A549 (cell line): Measurements from ENCODE around the gene NPBWR2. TPM values are rescaled to one million over a fixed set of nuclear protein-coding genes. Genes with fewer than 3 reads are reported as not detected.

Experiments used
- ATAC-seq, 2 experiments: fragments of 200-7000 bp in 1 of 2; fragments of >200 bp in 1 of 2; cut with Nextera tagmentation in 1 of 2; cut with Tn5 transposase in 1 of 2; 3 replicates each; pipeline versions ENCODE4 v1.8.0 to v1.9.1; 2018 to 2020; ENCODE audit warnings: mild to moderate bottlenecking in 1 of 2, moderate library complexity in 1 of 2
- CTCF ChIA-PET: fragments of 300-600 bp; sonication (Branson Sonifier 250); formaldehyde crosslinking; extraction: SDS; loops from one replicate; lab custom pipeline; 2021; ENCODE audit warnings: antibody characterized with exemption, inconsistent platforms; lab: Yijun Ruan, JAX
- POLR2A ChIA-PET: fragments of 350-600 bp; formaldehyde crosslinking; extraction: SDS; loops from one replicate; lab custom pipeline; 2021; ENCODE audit warnings: antibody characterized with exemption, inconsistent platforms; lab: Yijun Ruan, JAX
- DNase-seq, 2 experiments: peaks; one replicate each; pipeline versions ENCODE4 v3.0.0 to v3.0.0-alpha.2; 2011 to 2016; ENCODE audit warnings: low read depth in 1 of 2, low spot score in 1 of 2
- FAIRE-seq: peaks from 2 replicates; lab custom pipeline; 2011; peaks lifted over from hg19 to GRCh38; lab: Jason Lieb, UNC
- H3K27ac ChIP-seq, 2 experiments: fragments of >200 bp; sonication (Bioruptor Twin); formaldehyde crosslinking; 3 replicates each; pipeline ENCODE4 v1.5.1; 2016 to 2017
- H3K4me1 ChIP-seq: fragments of >200 bp; sonication (Bioruptor Twin); formaldehyde crosslinking; 3 replicates; pipeline ENCODE4 v1.6.1; 2016
- H3K4me2 ChIP-seq: fragments of >200 bp; sonication (Bioruptor Twin); formaldehyde crosslinking; 3 replicates; pipeline ENCODE4 v1.6.1; 2016
- H3K4me3 ChIP-seq: fragments of >200 bp; sonication (Bioruptor Twin); formaldehyde crosslinking; 3 replicates; pipeline ENCODE4 v1.5.1; 2016
- H3K9me3 ChIP-seq: fragments of >200 bp; sonication (Bioruptor Twin); formaldehyde crosslinking; 3 replicates; pipeline ENCODE4 v1.6.1; 2016
- BHLHE40 ChIP-seq: IDR thresholded peaks from 2 replicates; pipeline ENCODE4 v1.6.1; 2012; ENCODE audit warnings: low read depth, low read length, inconsistent platforms
- CEBPB ChIP-seq, 2 experiments: fragments of >200 bp in 1 of 2; sonication (Bioruptor Twin) in 1 of 2; formaldehyde crosslinking in 1 of 2; IDR thresholded peaks; 2 replicates each; pipeline ENCODE4 v1.6.1; 2012 to 2016
- CHD2 ChIP-seq: fragments of 150-350 bp; IDR thresholded peaks from 2 replicates; pipeline ENCODE4 v1.6.1; 2014; ENCODE audit warnings: low read length; ENCODE audit not compliant: partially characterized antibody
- EHF ChIP-seq: fragments of 250-450 bp; sonication (Bioruptor Pico); IDR thresholded peaks from 2 replicates; pipeline ENCODE4 v1.5.0; 2020; ENCODE audit warnings: mild to moderate bottlenecking
- EP300 ChIP-seq, 2 experiments: fragments of >200 bp; sonication (Bioruptor Twin); formaldehyde crosslinking; IDR thresholded peaks; 2 replicates in 1 of 2; 3 replicates in 1 of 2; pipeline ENCODE4 v1.6.1; 2016 to 2017
- GATA3 ChIP-seq: IDR thresholded peaks from 2 replicates; pipeline ENCODE4 v1.6.1; 2012; ENCODE audit warnings: borderline replicate concordance
- HDAC2 ChIP-seq: fragments of 200-600 bp; sonication (generic); IDR thresholded peaks from 2 replicates; pipeline ENCODE4 v1.6.1; 2016
- HEYL ChIP-seq: fragments of 250-450 bp; sonication (Bioruptor Pico); IDR thresholded peaks from 2 replicates; pipeline ENCODE4 v1.8.0; 2021; ENCODE audit warnings: mild to moderate bottlenecking, moderate library complexity
- HOXB13 ChIP-seq: fragments of 250-450 bp; sonication (Bioruptor Pico); IDR thresholded peaks from 2 replicates; pipeline ENCODE4 v1.5.0; 2020; ENCODE audit warnings: low read depth, mild to moderate bottlenecking, moderate library complexity
- JUN ChIP-seq, 2 experiments: fragments of >200 bp; sonication (Bioruptor Twin); formaldehyde crosslinking; IDR thresholded peaks; 2 replicates in 1 of 2; 3 replicates in 1 of 2; pipeline ENCODE4 v1.6.1; 2016 to 2017
- JUNB ChIP-seq: fragments of >200 bp; sonication (Bioruptor Twin); formaldehyde crosslinking; IDR thresholded peaks from 2 replicates; pipeline ENCODE4 v1.6.1; 2016
- NPAS2 ChIP-seq: fragments of 250-450 bp; sonication (Bioruptor Pico); IDR thresholded peaks from 2 replicates; pipeline ENCODE4 v1.8.0; 2022; ENCODE audit warnings: mild to moderate bottlenecking, moderate library complexity, borderline replicate concordance
- NR3C1 ChIP-seq: fragments of >200 bp; sonication (Bioruptor Twin); formaldehyde crosslinking; IDR thresholded peaks from 3 replicates; pipeline ENCODE4 v1.6.1; 2017
- PHF8 ChIP-seq: fragments of 200-600 bp; sonication (generic); IDR thresholded peaks from 2 replicates; pipeline ENCODE4 v1.6.1; 2016; ENCODE audit warnings: low read depth, mild to moderate bottlenecking, antibody characterized with exemption, moderate library complexity, borderline replicate concordance
- POLR2A ChIP-seq: IDR thresholded peaks from 2 replicates; pipeline ENCODE4 v1.6.1; 2012; ENCODE audit warnings: mild to moderate bottlenecking, low read length
- RAD21 ChIP-seq, 2 experiments: fragments of >200 bp in 1 of 2; sonication (Bioruptor Twin) in 1 of 2; formaldehyde crosslinking in 1 of 2; IDR thresholded peaks in 1 of 2; conservative IDR thresholded peaks in 1 of 2; 2 replicates in 1 of 2; 3 replicates in 1 of 2; pipeline ENCODE4 v1.6.1; 2012 to 2018; ENCODE audit warnings: inconsistent platforms in 1 of 2
- RARB ChIP-seq: fragments of 250-450 bp; sonication (Bioruptor Pico); IDR thresholded peaks from 2 replicates; pipeline ENCODE4 v1.8.0; 2021; ENCODE audit warnings: mild to moderate bottlenecking, moderate library complexity
- RCOR1 ChIP-seq: fragments of 150-350 bp; IDR thresholded peaks from 2 replicates; pipeline ENCODE4 v1.6.1; 2014; ENCODE audit warnings: antibody characterized with exemption, low read length, low read depth
- RFX5 ChIP-seq: fragments of 450-650 bp; IDR thresholded peaks from 2 replicates; pipeline ENCODE4 v1.7.1; 2014; ENCODE audit warnings: antibody characterized with exemption, mild to moderate bottlenecking, moderate library complexity
- TP53 ChIP-seq: fragments of 250-450 bp; sonication (Bioruptor Pico); IDR thresholded peaks from 2 replicates; pipeline ENCODE4 v1.5.0; 2021; ENCODE audit warnings: mild to moderate bottlenecking, moderate library complexity
- ZC3H11A ChIP-seq: fragments of 450-650 bp; IDR thresholded peaks from 2 replicates; pipeline ENCODE4 v1.6.1; 2014; ENCODE audit warnings: antibody characterized with exemption, mild to moderate bottlenecking
- whole genome bisulfite sequencing: methylation state at CpG from one replicate; pipeline ENCODE4 v1.1.6; 2017; ENCODE audit errors: missing lambda C conversion rate; 5-methylcytosine and 5-hydroxymethylcytosine counted together
- polyA plus RNA-seq, 4 experiments: library from polyadenylated mRNA; depleted of rRNA in 3 of 4; stranded (reverse); fragments of >200 nt; fragmentation: RNase III in 1 of 4; extraction: RNeasy Plus Mini Kit Qiagen cat#74134 plus additional on column Dnase treatment in 1 of 4; gene quantifications; 2 replicates in 3 of 4; 3 replicates in 1 of 4; pipeline ENCODE4 v1.2.3, GENCODE V29; 2011 to 2017
- TF ChIP-seq, protein P1 (sequence below): fragments of 150-350 bp; IDR thresholded peaks from 2 replicates; pipeline ENCODE4 v1.6.1; 2014; ENCODE audit warnings: low read depth, mild to moderate bottlenecking, low read length
- TF ChIP-seq, protein P2 (sequence below): fragments of >200 bp; sonication (Bioruptor Twin); formaldehyde crosslinking; IDR thresholded peaks from 2 replicates; pipeline ENCODE4 v1.6.1; 2016
- TF ChIP-seq, protein P3 (sequence below): fragments of 250-450 bp; sonication (Bioruptor Pico); IDR thresholded peaks from 2 replicates; pipeline ENCODE4 v1.5.0; 2020; ENCODE audit warnings: low read depth, mild to moderate bottlenecking, moderate library complexity
- TF ChIP-seq, protein P4 (sequence below): IDR thresholded peaks from 2 replicates; pipeline ENCODE4 v1.6.1; 2012
- TF ChIP-seq, protein P5 (sequence below): fragments of >200 bp; sonication (Bioruptor Twin); formaldehyde crosslinking; IDR thresholded peaks from 3 replicates; pipeline ENCODE4 v1.5.1; 2016
- TF ChIP-seq, protein P6 (sequence below): fragments of 450-650 bp; IDR thresholded peaks from 2 replicates; pipeline ENCODE4 v1.6.1; 2014; ENCODE audit warnings: antibody characterized with exemption
- TF ChIP-seq, protein P7 (sequence below): IDR thresholded peaks from 2 replicates; pipeline ENCODE4 v1.6.1; 2012; ENCODE audit warnings: low read depth, borderline replicate concordance

Gene NPBWR2
- polyA plus RNA-seq, 2 of the 4 experiments (the other 2 are of a cell fraction): not detected

DNA sequence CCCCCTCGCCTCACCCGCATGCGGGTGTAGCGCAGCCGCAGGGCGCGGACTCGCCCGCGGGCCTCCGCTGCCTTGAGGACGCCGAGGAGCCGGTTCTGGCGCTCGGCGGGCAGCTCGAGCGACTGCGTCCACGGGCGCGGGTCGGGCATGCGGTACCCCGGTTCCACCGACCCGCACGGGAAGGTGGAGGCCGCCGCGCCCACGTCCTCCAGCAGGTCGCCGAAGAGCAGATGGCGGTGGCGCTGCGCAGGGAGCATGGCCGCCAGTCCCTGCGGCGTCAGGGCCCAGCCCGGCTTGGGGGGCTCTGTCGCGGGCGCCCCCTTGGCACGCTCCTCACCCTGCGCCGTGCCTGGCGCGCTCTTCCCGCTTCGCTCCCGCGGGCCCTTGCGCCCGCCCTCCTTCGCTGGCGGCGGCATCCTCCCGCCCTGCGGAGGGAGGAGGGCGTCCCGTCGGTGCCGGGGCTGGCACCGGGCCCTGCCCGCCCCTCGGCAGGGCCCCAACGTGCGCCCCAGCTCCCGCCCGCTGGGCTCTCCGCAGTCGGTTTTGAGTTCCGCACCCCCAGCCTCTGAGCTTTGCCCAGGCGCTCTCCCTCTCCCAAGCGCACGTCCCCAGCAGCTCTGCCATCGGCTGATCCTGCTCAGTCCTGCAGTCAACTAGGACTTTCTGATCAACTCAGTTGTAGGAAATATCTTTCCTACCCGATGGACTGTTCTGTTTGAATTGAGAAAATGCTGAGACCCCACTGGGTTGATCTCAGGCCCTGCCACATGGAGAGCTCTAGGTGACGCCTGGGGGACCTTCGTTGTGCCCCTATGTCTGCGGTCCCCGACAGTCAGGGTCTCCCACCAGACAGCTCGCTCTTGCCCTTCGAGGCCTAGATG, 23.3 kb downstream of the NPBWR2 start, which contains the start of gene LKAAEAR1:
LKAAEAR1 (minus strand) TSS at position 595 of the 881 bp plus-strand sequence; CDS start at position 416, 179 bp downstream.
- POLR2A ChIA-PET: interaction anchor here (0.9 to 1.7 kb wide), 3 partner anchors 22 to 564 kb away, joined by 4 read pairs; partner anchors contain the start of genes PPDPF and TCEA2
- no peak for DNase-seq
- peak within 1 kb of the TSS; percentile 77 to 86 for H3K27ac ChIP-seq
- TF ChIP-seq ZC3H11A: no peak
- TF ChIP-seq, protein P1, sequence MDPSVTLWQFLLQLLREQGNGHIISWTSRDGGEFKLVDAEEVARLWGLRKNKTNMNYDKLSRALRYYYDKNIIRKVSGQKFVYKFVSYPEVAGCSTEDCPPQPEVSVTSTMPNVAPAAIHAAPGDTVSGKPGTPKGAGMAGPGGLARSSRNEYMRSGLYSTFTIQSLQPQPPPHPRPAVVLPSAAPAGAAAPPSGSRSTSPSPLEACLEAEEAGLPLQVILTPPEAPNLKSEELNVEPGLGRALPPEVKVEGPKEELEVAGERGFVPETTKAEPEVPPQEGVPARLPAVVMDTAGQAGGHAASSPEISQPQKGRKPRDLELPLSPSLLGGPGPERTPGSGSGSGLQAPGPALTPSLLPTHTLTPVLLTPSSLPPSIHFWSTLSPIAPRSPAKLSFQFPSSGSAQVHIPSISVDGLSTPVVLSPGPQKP: no peak
- TF ChIP-seq, protein P2, sequence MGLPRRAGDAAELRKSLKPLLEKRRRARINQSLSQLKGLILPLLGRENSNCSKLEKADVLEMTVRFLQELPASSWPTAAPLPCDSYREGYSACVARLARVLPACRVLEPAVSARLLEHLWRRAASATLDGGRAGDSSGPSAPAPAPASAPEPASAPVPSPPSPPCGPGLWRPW: no peak
- TF ChIP-seq HDAC2: no peak
- TF ChIP-seq PHF8: peak; percentile 39; the same call in 1 of the 2 replicates
- peak in 1 of 2 experiments; percentile 31; a peak in 1 of 5 replicates for TF ChIP-seq JUN (IDR thresholded peaks at IDR 0.05)
- TF ChIP-seq, protein P3, sequence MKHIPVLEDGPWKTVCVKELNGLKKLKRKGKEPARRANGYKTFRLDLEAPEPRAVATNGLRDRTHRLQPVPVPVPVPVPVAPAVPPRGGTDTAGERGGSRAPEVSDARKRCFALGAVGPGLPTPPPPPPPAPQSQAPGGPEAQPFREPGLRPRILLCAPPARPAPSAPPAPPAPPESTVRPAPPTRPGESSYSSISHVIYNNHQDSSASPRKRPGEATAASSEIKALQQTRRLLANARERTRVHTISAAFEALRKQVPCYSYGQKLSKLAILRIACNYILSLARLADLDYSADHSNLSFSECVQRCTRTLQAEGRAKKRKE: no peak
- no peak for TF ChIP-seq POLR2A
- peak in 1 of 2 experiments; percentile 4; a peak in 1 of 5 replicates for TF ChIP-seq RAD21 (conservative IDR thresholded peaks at IDR 0.05 in 1 of 2, IDR thresholded peaks at IDR 0.05 in 1 of 2)
- TF ChIP-seq, protein P4, sequence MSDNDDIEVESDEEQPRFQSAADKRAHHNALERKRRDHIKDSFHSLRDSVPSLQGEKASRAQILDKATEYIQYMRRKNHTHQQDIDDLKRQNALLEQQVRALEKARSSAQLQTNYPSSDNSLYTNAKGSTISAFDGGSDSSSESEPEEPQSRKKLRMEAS: 0 out of 2 replicates have a peak, but pooled peaks have one; percentile 13
- TF ChIP-seq JUNB: no peak
- TF ChIP-seq RFX5: no peak
- no peak for TF ChIP-seq NPAS2
- no peak for TF ChIP-seq HEYL (CRISPR knock-in tag)
- no peak for TF ChIP-seq EHF (CRISPR knock-in tag)
- TF ChIP-seq, protein P5, sequence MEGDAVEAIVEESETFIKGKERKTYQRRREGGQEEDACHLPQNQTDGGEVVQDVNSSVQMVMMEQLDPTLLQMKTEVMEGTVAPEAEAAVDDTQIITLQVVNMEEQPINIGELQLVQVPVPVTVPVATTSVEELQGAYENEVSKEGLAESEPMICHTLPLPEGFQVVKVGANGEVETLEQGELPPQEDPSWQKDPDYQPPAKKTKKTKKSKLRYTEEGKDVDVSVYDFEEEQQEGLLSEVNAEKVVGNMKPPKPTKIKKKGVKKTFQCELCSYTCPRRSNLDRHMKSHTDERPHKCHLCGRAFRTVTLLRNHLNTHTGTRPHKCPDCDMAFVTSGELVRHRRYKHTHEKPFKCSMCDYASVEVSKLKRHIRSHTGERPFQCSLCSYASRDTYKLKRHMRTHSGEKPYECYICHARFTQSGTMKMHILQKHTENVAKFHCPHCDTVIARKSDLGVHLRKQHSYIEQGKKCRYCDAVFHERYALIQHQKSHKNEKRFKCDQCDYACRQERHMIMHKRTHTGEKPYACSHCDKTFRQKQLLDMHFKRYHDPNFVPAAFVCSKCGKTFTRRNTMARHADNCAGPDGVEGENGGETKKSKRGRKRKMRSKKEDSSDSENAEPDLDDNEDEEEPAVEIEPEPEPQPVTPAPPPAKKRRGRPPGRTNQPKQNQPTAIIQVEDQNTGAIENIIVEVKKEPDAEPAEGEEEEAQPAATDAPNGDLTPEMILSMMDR: no peak; the same call in 2 of the 3 replicates
- no peak for TF ChIP-seq HOXB13 (CRISPR knock-in tag)
- TF ChIP-seq RCOR1: no peak
- FAIRE-seq: no peak
- CTCF ChIA-PET: interaction anchor here (0.7 to 9.1 kb wide), 26 partner anchors 9 to 547 kb away, joined by 3 to 121 read pairs (median 4); partner anchors contain the start of genes PTK6 and SAMD10
- H3K9me3 ChIP-seq: no peaks in the 10 kb centered on the region
- peak; percentile 3 to 6; a peak in 4 of 6 replicates for ATAC-seq
- peaks cover 14% of the 10 kb centered on the region for H3K4me1 ChIP-seq
- H3K4me2 ChIP-seq: peak within 1 kb of the TSS; percentile 99
- 60% methylated on average over 16 of the region's 86 CpGs for WGBS
- H3K4me3 ChIP-seq: peak within 1 kb of the TSS; percentile 71

DNA sequence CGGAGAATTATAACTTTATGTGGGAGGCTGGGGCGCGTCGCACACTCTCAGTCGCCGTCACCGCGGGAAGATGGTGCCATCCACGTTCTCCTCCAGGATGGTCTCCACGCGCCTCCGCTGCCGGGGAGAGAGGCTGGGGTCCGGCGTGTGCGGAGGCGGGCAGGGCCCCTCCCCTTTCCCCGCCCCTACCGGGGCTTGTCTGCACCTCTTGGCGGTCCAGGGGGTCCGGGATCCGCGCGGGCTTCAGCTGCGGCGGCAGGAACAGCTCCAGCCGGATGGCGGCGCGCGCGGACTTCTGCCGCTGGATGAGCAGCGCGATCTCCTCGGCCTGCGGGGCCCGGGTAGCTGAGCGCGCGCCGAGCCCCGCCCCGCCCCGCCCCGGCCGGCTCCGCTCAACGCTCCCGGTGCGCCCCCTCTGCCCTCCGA, 24.0 kb downstream of the NPBWR2 start:
- Histone ChIP-seq H3K9me3 (no peaks in the 10 kb centered on the region), H3K4me1 (peaks cover 20% of the 10 kb centered on the region), H3K27ac (peak overlapping the region; percentile 77 to 86), H3K4me2 (peak overlapping the region; percentile 99), H3K4me3 (peak overlapping the region; percentile 71)
- 3% methylated on average over 11 of the region's 52 CpGs for WGBS
- POLR2A ChIA-PET: interaction anchor here (0.5 to 1.7 kb wide), 4 partner anchors 21 to 563 kb away, joined by 4 to 6 read pairs (median 4); partner anchors contain the start of genes PPDPF and TCEA2
- DNase-seq (peak; percentile 80 to 87), FAIRE-seq (no peak), ATAC-seq (peak; percentile 66 to 85)
- CTCF ChIA-PET: interaction anchor here (0.8 to 9.1 kb wide), 22 partner anchors 9 to 546 kb away, joined by 3 to 121 read pairs (median 4); partner anchors contain the start of genes PTK6 and SAMD10
- TF ChIP-seq EP300 (IDR thresholded peaks at IDR 0.05): no peak
- TF ChIP-seq CHD2: no peak
- TF ChIP-seq RCOR1: no peak
- TF ChIP-seq BHLHE40: no peak
- TF ChIP-seq NPAS2: no peak
- TF ChIP-seq JUNB: no peak
- peak; percentile 63 to 80 for TF ChIP-seq RAD21 (conservative IDR thresholded peaks at IDR 0.05 in 1 of 2, IDR thresholded peaks at IDR 0.05 in 1 of 2)
- no peak for TF ChIP-seq TP53
- TF ChIP-seq NR3C1: no peak
- no peak for TF ChIP-seq GATA3
- TF ChIP-seq HOXB13 (CRISPR knock-in tag): no peak
- TF ChIP-seq, protein P4: 0 out of 2 replicates have a peak, but pooled peaks have one; percentile 45
- TF ChIP-seq CEBPB (IDR thresholded peaks at IDR 0.05): no peak
- TF ChIP-seq, protein P6, sequence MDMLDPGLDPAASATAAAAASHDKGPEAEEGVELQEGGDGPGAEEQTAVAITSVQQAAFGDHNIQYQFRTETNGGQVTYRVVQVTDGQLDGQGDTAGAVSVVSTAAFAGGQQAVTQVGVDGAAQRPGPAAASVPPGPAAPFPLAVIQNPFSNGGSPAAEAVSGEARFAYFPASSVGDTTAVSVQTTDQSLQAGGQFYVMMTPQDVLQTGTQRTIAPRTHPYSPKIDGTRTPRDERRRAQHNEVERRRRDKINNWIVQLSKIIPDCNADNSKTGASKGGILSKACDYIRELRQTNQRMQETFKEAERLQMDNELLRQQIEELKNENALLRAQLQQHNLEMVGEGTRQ: no peak
- TF ChIP-seq, protein P7, sequence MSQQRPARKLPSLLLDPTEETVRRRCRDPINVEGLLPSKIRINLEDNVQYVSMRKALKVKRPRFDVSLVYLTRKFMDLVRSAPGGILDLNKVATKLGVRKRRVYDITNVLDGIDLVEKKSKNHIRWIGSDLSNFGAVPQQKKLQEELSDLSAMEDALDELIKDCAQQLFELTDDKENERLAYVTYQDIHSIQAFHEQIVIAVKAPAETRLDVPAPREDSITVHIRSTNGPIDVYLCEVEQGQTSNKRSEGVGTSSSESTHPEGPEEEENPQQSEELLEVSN: peak; percentile 51; the same call in 1 of the 2 replicates
- TF ChIP-seq RARB (CRISPR knock-in tag): no peak
